Lower leg skin (tissue), 3 donors: Measurements from ENCODE around the gene PRSS22.

Experiments used
- POLR2A ChIP-seq, 2 donors: fragments of 450-650 bp; IDR thresholded peaks; one replicate each; pipeline ENCODE4 v1.6.1; 2016 to 2017; ENCODE audit warnings: antibody characterized with exemption in 2 of 2, mild to moderate bottlenecking in 1 of 2, moderate library complexity in 1 of 2
- TF ChIP-seq, protein P1 (sequence below), 3 donors: fragments of 450-650 bp; IDR thresholded peaks; one replicate each; pipeline ENCODE4 v1.5.1; 2016; ENCODE audit warnings: antibody characterized with exemption in 3 of 3, mild to moderate bottlenecking in 3 of 3, moderate library complexity in 2 of 3

GRCh38 chr16:2804728-2805127 is 53.2 kb downstream of the PRSS22 start:
- TF ChIP-seq, protein P1, sequence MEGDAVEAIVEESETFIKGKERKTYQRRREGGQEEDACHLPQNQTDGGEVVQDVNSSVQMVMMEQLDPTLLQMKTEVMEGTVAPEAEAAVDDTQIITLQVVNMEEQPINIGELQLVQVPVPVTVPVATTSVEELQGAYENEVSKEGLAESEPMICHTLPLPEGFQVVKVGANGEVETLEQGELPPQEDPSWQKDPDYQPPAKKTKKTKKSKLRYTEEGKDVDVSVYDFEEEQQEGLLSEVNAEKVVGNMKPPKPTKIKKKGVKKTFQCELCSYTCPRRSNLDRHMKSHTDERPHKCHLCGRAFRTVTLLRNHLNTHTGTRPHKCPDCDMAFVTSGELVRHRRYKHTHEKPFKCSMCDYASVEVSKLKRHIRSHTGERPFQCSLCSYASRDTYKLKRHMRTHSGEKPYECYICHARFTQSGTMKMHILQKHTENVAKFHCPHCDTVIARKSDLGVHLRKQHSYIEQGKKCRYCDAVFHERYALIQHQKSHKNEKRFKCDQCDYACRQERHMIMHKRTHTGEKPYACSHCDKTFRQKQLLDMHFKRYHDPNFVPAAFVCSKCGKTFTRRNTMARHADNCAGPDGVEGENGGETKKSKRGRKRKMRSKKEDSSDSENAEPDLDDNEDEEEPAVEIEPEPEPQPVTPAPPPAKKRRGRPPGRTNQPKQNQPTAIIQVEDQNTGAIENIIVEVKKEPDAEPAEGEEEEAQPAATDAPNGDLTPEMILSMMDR (IDR thresholded peaks at IDR 0.05) = no peak
- no peak for TF ChIP-seq POLR2A (IDR thresholded peaks at IDR 0.05)
